Nephron progenitor cell (in vitro differentiated cells): ENCODE data around the gene DHRSX.
"Not testable (repeated sequence)": the region's sequence is repeated elsewhere in the genome, so short reads cannot be mapped to it uniquely, and the experiment has no call there.

Source experiments
- DNase-seq: peaks from one replicate; pipeline ENCODE4 v3.0.0; 2021
- H3K27ac Mint-ChIP-seq: 2 replicates; pipeline ENCODE4 v1.8.0; 2021; ENCODE audit warnings: mild to moderate bottlenecking, moderate library complexity, mixed read lengths
- H3K27me3 Mint-ChIP-seq: 2 replicates; pipeline ENCODE4 v1.8.0; 2021; ENCODE audit warnings: mild to moderate bottlenecking, low read depth, mixed read lengths; ENCODE audit not compliant: poor library complexity
- H3K36me3 Mint-ChIP-seq: 2 replicates; pipeline ENCODE4 v1.8.0; 2021; ENCODE audit warnings: low read depth, mixed read lengths
- H3K4me1 Mint-ChIP-seq: 2 replicates; pipeline ENCODE4 v1.8.0; 2021; ENCODE audit warnings: mixed read lengths
- H3K4me3 Mint-ChIP-seq: 2 replicates; pipeline ENCODE4 v1.8.0; 2021; ENCODE audit warnings: mild to moderate bottlenecking, moderate library complexity, mixed read lengths
- H3K9me3 Mint-ChIP-seq: 2 replicates; pipeline ENCODE4 v1.8.0; 2021; ENCODE audit warnings: mild to moderate bottlenecking, moderate library complexity, mixed read lengths
- TF ChIP-seq, protein P1 (sequence below): fragments of 200-600 bp; sonication (generic); IDR thresholded peaks from 2 replicates; pipeline ENCODE4 v1.5.0; 2021; ENCODE audit warnings: antibody characterized with exemption

Gene DHRSX

GRCh38 chrX:2351999-2352995 is 148.5 kb downstream of the DHRSX start:
- peaks cover 12% of the 10 kb centered on the region for H3K4me1 Mint-ChIP-seq
- H3K9me3 Mint-ChIP-seq: peaks cover 16% of the 10 kb centered on the region
- DNase-seq: no peak
- TF ChIP-seq, protein P1, sequence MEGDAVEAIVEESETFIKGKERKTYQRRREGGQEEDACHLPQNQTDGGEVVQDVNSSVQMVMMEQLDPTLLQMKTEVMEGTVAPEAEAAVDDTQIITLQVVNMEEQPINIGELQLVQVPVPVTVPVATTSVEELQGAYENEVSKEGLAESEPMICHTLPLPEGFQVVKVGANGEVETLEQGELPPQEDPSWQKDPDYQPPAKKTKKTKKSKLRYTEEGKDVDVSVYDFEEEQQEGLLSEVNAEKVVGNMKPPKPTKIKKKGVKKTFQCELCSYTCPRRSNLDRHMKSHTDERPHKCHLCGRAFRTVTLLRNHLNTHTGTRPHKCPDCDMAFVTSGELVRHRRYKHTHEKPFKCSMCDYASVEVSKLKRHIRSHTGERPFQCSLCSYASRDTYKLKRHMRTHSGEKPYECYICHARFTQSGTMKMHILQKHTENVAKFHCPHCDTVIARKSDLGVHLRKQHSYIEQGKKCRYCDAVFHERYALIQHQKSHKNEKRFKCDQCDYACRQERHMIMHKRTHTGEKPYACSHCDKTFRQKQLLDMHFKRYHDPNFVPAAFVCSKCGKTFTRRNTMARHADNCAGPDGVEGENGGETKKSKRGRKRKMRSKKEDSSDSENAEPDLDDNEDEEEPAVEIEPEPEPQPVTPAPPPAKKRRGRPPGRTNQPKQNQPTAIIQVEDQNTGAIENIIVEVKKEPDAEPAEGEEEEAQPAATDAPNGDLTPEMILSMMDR: no peak
- no peaks in the 10 kb centered on the region for H3K27me3 Mint-ChIP-seq
- peak overlapping the region; percentile 2 for H3K27ac Mint-ChIP-seq
- peaks cover 45% of the 10 kb centered on the region for H3K36me3 Mint-ChIP-seq
- no peak overlapping the region for H3K4me3 Mint-ChIP-seq

GRCh38 chrX:2351321-2351720 is 149.5 kb downstream of the DHRSX start:
- TF ChIP-seq, protein P1: no peak
- Mint-ChIP-seq H3K4me3 (no peak overlapping the region), H3K27ac (peak overlapping the region; percentile 76), H3K27me3 (no peaks in the 10 kb centered on the region), H3K9me3 (peaks cover 18% of the 10 kb centered on the region), H3K36me3 (peaks cover 54% of the 10 kb centered on the region), H3K4me1 (peaks cover 9% of the 10 kb centered on the region)
- DNase-seq: no peak

DNA sequence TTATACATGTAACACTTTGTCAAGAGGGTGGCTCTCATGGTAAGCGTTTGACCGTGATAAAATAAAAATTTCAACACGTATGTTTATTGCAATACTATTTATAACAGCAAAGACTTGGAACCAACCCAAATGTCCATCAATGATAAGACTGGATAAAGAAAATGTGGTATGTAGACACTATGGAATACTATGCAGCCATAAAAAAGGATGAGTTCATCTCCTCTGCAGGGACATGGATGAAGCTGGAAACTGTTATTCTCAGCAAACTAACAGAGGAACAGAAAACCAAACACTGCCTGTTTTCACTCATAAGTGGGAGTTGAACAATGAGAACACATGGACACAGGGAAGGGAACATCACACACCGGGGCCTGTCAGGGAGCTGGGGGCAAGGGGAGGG is 150.1 kb downstream of the DHRSX start:
- not testable (repeated sequence) for H3K4me1 Mint-ChIP-seq, H3K4me3 Mint-ChIP-seq, H3K27me3 Mint-ChIP-seq, H3K27ac Mint-ChIP-seq, DNase-seq
- peaks cover 56% of the 10 kb centered on the region for H3K36me3 Mint-ChIP-seq
- peaks cover 24% of the 10 kb centered on the region for H3K9me3 Mint-ChIP-seq

GRCh38 chrX:2350036-2350435 is 150.7 kb downstream of the DHRSX start:
- Mint-ChIP-seq H3K9me3 (peaks cover 29% of the 10 kb centered on the region), H3K36me3 (peaks cover 59% of the 10 kb centered on the region)
- not testable (repeated sequence) for DNase-seq, H3K27me3 Mint-ChIP-seq, H3K27ac Mint-ChIP-seq, H3K4me1 Mint-ChIP-seq, H3K4me3 Mint-ChIP-seq

- Mint-ChIP-seq H3K4me1 (peaks cover 9% of the 10 kb centered on the region), H3K27ac (peak overlapping the region; percentile 39), H3K36me3 (peaks cover 62% of the 10 kb centered on the region), H3K9me3 (peaks cover 45% of the 10 kb centered on the region), H3K27me3 (no peaks in the 10 kb centered on the region), H3K4me3 (no peak overlapping the region)
- TF ChIP-seq, protein P1: no peak
- no peak for DNase-seq
Measured at GRCh38 chrX:2348211-2348610, 152.6 kb downstream of the DHRSX start.

DNA sequence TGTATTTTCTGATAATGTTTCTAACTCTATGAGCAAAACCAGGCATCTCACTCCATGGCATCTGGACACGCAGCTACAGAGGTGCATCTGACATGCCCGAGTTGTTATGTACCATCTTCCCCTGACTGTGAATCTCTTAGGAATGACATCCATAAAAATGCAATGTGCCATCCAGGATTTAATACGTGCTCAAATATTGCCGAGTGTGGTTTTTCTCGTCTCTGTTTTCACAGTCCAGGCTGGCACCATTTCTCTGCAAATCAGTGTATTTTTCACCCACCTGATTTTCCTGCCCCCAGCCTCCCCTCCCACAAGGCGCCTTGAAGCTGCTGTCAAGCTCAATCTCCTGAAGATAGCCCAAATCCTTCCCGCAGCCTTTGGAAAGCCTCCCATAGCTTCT is 154.6 kb downstream of the DHRSX start:
- H3K36me3 Mint-ChIP-seq: peaks cover 77% of the 10 kb centered on the region

More for the DNA sequence above, 154.6 kb downstream of the DHRSX start:
- TF ChIP-seq, protein P1: no peak
- DNase-seq: no peak
- Mint-ChIP-seq H3K27me3 (no peaks in the 10 kb centered on the region), H3K4me1 (no peaks in the 10 kb centered on the region), H3K4me3 (no peak overlapping the region), H3K9me3 (peaks cover 51% of the 10 kb centered on the region), H3K27ac (peak overlapping the region; percentile 34)
